Kidney epithelial cell (primary cell): ENCODE results near the gene BZW2. TPM values are rescaled to one million over a fixed set of nuclear protein-coding genes. Genes with fewer than 3 reads are reported as not detected.

Source experiments
- DNase-seq: peaks from one replicate; pipeline ENCODE4 v3.0.0-alpha.2; 2010; ENCODE audit warnings: low read depth
- H3K27me3 ChIP-seq: 2 replicates; pipeline ENCODE4 v1.6.0; 2011; ENCODE audit warnings: low read length; ENCODE audit not compliant: control insufficient read depth, insufficient read depth
- H3K36me3 ChIP-seq: 2 replicates; pipeline ENCODE4 v1.5.1; 2011; ENCODE audit warnings: low read length; ENCODE audit not compliant: control insufficient read depth, insufficient read depth
- H3K4me3 ChIP-seq: 2 replicates; pipeline ENCODE4 v1.5.1; 2011; ENCODE audit warnings: low read depth, mild to moderate bottlenecking, control low read depth, low read length
- total RNA-seq: library from RNA; depleted of rRNA; stranded (reverse); fragments of >200 nt; gene quantifications from 2 replicates; pipeline ENCODE4 v1.2.3, GENCODE V29; 2015
- TF ChIP-seq, protein P1 (sequence below): IDR thresholded peaks from 2 replicates; pipeline ENCODE4 v1.5.1; 2011; ENCODE audit warnings: mild to moderate bottlenecking, moderate library complexity, low read length, control low read depth, inconsistent platforms; ENCODE audit not compliant: insufficient read depth, poor library complexity, severe bottlenecking

The BZW2 gene
- total RNA-seq, 1 donor from 2014 or later, result 62.2 TPM

DNA sequence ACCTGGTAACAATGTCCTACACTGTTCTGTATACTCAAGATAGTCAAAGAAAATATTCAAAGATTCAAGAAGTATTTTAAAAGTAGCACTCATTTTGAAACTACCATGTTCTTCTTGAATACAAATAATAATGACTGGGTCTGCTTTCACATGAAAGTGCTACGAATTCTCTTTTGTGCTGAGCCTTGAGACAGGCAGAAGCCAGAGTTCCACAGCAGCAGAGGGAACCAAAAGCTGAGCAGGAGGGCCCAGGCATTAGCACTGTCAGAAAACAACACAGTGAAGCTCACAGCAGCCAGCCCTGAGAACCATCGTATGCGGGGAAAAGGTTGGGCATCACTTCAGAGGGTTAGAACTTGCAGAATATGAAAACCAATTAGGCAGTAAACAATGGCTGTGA lies 39.3 kb upstream of the BZW2 start:
- TF ChIP-seq, protein P1, sequence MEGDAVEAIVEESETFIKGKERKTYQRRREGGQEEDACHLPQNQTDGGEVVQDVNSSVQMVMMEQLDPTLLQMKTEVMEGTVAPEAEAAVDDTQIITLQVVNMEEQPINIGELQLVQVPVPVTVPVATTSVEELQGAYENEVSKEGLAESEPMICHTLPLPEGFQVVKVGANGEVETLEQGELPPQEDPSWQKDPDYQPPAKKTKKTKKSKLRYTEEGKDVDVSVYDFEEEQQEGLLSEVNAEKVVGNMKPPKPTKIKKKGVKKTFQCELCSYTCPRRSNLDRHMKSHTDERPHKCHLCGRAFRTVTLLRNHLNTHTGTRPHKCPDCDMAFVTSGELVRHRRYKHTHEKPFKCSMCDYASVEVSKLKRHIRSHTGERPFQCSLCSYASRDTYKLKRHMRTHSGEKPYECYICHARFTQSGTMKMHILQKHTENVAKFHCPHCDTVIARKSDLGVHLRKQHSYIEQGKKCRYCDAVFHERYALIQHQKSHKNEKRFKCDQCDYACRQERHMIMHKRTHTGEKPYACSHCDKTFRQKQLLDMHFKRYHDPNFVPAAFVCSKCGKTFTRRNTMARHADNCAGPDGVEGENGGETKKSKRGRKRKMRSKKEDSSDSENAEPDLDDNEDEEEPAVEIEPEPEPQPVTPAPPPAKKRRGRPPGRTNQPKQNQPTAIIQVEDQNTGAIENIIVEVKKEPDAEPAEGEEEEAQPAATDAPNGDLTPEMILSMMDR, result no peak
- Histone ChIP-seq H3K27me3 (no peaks in the 10 kb centered on the region), H3K4me3 (no peak overlapping the region), H3K36me3 (peaks cover 2% of the 10 kb centered on the region)
- DNase-seq, result no peak

DNA sequence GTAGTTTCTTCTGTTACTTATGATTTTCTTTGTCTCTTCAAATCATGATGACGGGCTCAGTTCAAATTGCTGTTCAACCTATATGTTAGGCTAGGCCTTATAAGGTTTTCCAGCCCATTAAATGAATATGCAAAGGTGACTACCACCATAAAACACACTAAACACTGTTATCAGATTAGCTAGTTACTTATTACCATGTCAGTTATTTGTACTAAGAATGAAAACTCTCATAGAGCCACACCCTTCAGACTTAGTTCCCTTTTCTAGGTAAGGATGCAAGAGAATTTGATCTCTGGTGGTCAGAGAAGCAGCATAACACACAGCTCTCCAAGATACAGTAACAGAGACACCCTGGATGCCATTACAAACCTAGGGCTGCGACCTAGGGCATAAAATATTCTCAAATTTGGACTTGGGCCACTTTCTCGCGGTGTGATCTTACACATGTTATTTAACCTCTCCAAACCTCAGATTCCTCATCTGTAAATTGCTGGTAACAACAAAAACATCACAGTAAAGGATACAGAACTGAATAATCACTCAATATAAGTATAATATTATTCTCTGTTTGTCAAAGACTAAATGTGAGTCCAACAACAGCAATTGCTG lies 36.0 kb upstream of the BZW2 start:
- TF ChIP-seq, protein P1, result no peak
- Histone ChIP-seq H3K27me3 (no peaks in the 10 kb centered on the region), H3K4me3 (no peak overlapping the region), H3K36me3 (no peaks in the 10 kb centered on the region)
- no peak for DNase-seq

DNA sequence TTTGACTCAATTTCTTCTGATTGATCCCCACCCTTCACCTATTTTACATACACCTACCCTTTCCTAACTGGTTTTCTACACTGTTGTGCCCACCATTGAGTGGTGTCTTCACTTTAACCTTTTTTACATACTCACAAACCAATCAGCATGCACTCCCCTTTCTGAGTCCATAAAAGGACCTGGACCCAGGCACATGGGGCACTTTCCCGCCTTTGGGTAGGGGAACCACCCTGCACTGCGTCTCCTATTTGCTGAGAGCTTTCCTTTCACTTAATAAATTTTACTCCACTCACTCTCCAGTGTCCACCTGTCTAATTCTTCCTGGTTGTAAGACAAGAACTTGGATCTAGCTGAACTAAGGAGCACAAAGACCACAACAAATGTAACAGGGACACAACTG lies 34.3 kb upstream of the BZW2 start:
- Histone ChIP-seq H3K27me3 (no peaks in the 10 kb centered on the region), H3K36me3 (no peaks in the 10 kb centered on the region), H3K4me3 (no peak overlapping the region)
- no peak for DNase-seq
- TF ChIP-seq, protein P1, result no peak

DNA sequence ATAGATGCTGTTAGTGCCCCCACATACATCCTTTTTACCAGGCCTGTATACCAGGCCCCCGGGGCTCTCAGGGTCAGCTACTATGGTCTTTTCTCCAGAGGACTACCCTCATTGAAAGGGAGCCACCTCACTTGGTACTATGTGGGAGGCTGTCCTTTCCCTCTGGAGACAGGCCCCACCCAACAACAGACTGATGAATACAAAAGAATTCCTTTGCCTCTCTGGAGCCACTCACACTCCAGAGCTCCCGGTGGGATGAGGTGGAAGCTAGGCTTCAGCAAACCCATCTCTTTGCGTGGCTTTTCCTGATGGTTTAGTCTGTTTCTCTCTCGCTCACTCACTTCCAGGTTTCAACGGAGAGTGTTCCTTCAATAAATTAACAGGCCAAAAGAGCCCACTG lies 30.8 kb upstream of the BZW2 start:
- Histone ChIP-seq H3K27me3 (no peaks in the 10 kb centered on the region), H3K36me3 (peaks cover 2% of the 10 kb centered on the region), H3K4me3 (no peak overlapping the region)
- DNase-seq, result no peak
- TF ChIP-seq, protein P1, result no peak

DNA sequence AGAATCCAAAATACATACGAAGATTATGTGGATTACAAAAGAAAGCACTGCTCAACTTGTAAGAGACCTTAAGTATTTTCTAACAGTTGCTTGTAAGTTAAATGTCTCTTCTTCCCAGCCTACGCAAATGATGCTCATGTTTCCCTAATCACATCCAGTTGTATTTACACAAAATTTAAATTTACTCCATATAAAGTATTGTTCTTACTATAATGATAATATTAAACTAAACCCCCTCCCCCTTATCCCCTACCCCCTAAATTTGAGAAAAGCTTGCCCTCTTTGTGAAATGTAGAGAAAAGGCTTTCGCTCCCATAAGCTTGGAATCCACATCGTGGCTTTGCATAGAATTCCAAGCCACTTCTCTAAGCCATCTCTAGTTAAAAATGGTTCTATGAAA lies 29.9 kb upstream of the BZW2 start:
- no peak for DNase-seq
- Histone ChIP-seq H3K4me3 (no peak overlapping the region), H3K36me3 (peaks cover 2% of the 10 kb centered on the region), H3K27me3 (no peaks in the 10 kb centered on the region)
- TF ChIP-seq, protein P1, result no peak

DNA sequence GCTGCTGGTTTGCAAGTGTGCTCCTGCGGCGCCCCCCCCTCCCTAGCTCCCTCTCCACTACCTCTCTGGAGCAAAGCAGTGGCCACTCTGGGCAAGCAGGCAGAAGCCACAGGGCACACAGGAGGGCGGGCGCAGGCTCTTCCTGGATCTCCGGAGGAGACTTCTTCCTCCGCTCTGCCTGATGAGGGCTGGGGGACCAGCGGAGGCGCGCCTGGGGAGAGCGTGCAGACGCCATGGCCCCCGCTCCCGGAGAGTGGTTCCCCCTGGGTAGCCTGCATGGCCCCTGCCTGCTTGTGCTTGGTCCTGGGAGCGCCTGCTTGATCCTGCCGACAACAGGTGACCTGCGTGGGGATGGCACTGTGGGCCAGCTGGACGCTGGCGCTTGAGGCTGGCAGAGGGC lies 29.4 kb upstream of the BZW2 start:
- Histone ChIP-seq H3K4me3 (no peak overlapping the region), H3K27me3 (no peaks in the 10 kb centered on the region), H3K36me3 (peaks cover 2% of the 10 kb centered on the region)
- DNase-seq, result no peak
- TF ChIP-seq, protein P1, result no peak
